Muscle of back (tissue), 11 donors: Measurements from ENCODE around the gene THAP3. TPM values are rescaled to one million over a fixed set of nuclear protein-coding genes. Genes with fewer than 3 reads are reported as not detected.

Source experiments
- DNase-seq, 3 donors: peaks; one replicate each; pipeline versions ENCODE4 v3.0.0 to v3.0.0-alpha.2; 2013
- polyA plus RNA-seq, 10 donors: library from polyadenylated mRNA; unstranded; fragments of 120-200 nt; gene quantifications; one replicate each; pipeline ENCODE4 v1.2.1, GENCODE V29; 2013; ENCODE audit not compliant: insufficient read length in 10 of 10

THAP3 gene
- polyA plus RNA-seq, 10 donors, result 13.2 to 18.0 (median 15.6) TPM

DNA sequence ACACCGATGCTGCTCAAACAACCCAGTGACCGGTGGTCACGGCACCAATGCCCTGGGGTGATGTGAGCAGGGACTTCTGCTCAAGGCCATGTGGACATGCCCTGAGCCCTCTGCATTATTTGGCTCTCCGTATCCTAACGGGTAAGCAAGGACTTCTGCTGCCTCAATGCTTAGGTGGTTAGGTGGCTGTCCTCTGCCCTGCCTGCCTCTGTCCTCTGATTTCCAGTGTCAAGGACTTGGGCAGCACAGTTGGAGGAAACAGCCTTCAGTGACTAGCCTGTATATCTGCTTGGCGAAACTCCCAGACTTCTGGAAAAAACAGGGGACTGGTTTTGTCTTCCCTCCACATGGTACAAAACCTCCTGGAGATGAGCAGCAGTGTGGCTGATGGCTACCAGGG lies 42.5 kb downstream of the THAP3 start:
- no peak for DNase-seq

DNA sequence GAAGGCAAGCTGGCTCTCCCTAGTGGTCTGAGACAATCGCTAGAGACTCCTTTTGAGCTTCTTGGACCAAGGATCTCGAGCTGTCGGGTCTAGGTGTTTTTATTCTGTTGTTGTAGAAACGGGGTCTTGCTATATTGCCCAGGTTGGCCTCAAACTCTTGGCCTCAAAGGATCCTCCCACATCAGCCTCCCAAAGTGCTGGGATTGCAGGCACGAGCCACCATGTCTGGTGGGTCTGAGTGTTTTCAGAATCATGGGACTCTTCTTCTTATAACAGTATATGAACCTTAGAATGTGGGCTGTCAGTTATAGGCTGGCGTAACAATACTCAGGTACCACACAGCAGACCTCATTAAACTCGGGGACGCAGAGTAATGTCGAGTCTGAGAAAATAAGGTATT lies 43.8 kb downstream of the THAP3 start:
- DNase-seq, result no peak

DNA sequence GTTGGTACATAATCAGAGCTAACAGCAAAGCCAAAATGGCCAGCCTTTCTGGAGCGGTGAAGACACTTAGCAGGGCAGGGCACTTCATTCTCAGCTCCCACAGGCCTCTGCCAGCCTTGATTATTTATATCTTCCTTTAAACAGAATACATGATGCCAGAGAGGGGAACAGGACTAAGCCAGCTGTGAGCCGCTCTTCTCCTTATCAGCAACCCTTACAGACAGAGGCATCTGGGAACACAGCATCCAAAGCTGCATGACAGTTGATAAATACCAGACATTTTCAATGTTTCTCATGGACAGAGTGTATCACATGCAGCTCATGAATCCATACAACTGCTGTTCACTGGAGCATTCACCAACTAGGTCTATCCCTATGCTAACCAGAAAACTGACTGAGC lies 47.9 kb downstream of the THAP3 start:
- peak in 2 of 3 donors; percentile 6 to 15 for DNase-seq

GRCh38 chr1:6673816-6674398 lies 49.2 kb downstream of the THAP3 start:
- no peak for DNase-seq

DNA sequence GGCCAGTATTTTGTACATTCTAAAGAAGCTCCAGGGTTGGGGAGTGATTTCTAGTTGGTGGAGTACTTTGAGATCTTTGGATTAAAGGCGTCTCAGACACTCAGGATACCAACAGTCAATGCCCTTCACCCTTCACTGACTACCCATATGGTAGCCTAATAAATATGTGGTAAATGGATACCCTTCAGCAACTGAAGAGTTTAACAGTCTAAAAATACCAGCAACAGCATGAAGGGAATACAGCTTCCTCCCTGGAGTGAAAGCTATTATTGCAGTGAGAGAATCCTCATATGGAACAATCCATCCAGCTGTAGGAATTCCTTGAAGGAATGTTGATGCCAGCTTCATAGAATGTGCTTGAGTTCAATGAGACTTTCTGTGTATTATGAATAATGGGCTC lies 50.1 kb downstream of the THAP3 start:
- DNase-seq, result peak in 1 of 3 donors; percentile 11

DNA sequence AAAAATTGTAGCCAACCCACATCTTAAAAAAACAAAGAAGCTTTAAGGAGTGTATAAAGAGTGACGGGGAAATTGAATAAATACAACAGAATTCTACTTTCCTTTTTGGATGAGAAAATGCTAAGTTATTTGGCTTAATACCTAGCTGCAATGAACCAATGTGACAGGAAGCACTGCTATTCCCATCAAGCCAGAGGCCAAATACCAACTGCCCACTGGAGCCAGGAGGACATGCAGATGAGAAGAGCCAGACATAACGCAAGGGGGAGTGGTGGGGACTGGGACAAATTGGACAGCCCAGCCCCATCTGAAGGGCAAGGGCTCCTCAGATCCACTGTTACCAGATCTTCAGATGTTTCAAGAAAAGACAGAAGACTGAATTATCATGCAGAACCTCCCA lies 51.3 kb downstream of the THAP3 start:
- peak in 2 of 3 donors; percentile 10 to 22 for DNase-seq

Other genes with a start within 250 kb of the THAP3 start
- 10 to 100 TPM; 14.1 to 25.9 (median 17.0) TPM for gene ACOT7, start 231.1 kb upstream of the THAP3 start, polyA plus RNA-seq
- 1 to 10 TPM in 2 of 10 donors, under 1 TPM in 2, not detected in 6; 0.31 to 2.3 (median 0.92) TPM for gene HES2, start 204.9 kb upstream of the THAP3 start, polyA plus RNA-seq
- gene ESPN, start 200.1 kb upstream of the THAP3 start, polyA plus RNA-seq, result 1 to 10 TPM in 7 of 10 donors, under 1 TPM in 3; 0.35 to 5.0 (median 1.3) TPM
- 10 to 100 TPM in 4 of 10 donors, 1 to 10 TPM in 6; 5.7 to 13.9 (median 9.5) TPM for gene TNFRSF25, start 158.7 kb upstream of the THAP3 start, polyA plus RNA-seq
- gene PLEKHG5, start 133.2 kb upstream of the THAP3 start, polyA plus RNA-seq, result 10 to 100 TPM in 4 of 10 donors, 1 to 10 TPM in 6; 6.9 to 15.1 (median 9.8) TPM
- 10 to 100 TPM; 11.0 to 23.8 (median 14.6) TPM for gene NOL9, start 70.4 kb upstream of the THAP3 start, polyA plus RNA-seq
- gene TAS1R1, start 69.6 kb upstream of the THAP3 start, polyA plus RNA-seq, result 1 to 10 TPM; 3.2 to 7.0 (median 5.1) TPM
- 10 to 100 TPM; 13.2 to 24.8 (median 16.2) TPM for gene ZBTB48, start 44.9 kb upstream of the THAP3 start, polyA plus RNA-seq
- gene KLHL21, start 22.0 kb upstream of the THAP3 start, polyA plus RNA-seq, result 10 to 100 TPM; 25.5 to 42.0 (median 30.0) TPM
- gene PHF13, start 11.1 kb upstream of the THAP3 start, polyA plus RNA-seq, result 10 to 100 TPM; 16.1 to 24.0 (median 18.8) TPM
- 10 to 100 TPM; 26.7 to 42.0 (median 34.7) TPM for gene DNAJC11, start 76.9 kb downstream of the THAP3 start, polyA plus RNA-seq
- gene CAMTA1, start 160.6 kb downstream of the THAP3 start, polyA plus RNA-seq, result 10 to 100 TPM; 36.4 to 49.7 (median 44.0) TPM